ENCODE results near the gene MYO3B. TPM values are rescaled to one million over a fixed set of nuclear protein-coding genes. Genes with fewer than 3 reads are reported as not detected.
A peak's percentile ranks its signal among the peaks of the same experiment; 100 is the strongest.

MYO3B gene
- total RNA-seq, 1 experiment from 2014 or later, result 0.63 TPM

DNA sequence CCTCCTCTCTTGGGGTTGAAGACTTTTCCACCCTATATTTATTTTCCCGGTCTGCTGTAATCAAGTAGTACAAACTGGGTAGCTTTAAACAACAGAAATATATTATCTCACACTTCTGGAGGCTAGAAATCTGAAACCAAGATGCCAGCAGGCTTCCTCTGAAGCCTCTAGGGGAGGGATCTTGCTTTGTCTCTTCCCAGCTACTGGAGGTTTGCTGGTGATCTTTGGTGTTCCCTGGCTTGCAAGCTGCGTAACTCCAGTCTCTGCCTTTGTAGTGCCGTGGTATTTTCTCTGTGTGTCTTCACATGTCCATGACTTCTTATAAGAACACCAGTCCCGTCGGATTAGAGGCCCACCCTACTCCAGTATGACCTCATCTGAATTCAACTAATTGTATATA lies 44.4 kb downstream of the MYO3B start:
- H3K4me2 ChIP-seq (ENCODE audit: insufficient read depth, insufficient read length, low read length), result no peak overlapping the region
- no peak overlapping the region for H3K23ac ChIP-seq (ENCODE audit: insufficient read length, low read depth, low read length)
- no peak overlapping the region for H2BK5ac ChIP-seq (ENCODE audit: insufficient read length, low read length)
- no peaks in the 10 kb centered on the region for H3K9me3 ChIP-seq (ENCODE audit: control insufficient read depth, low read depth, low read length)
- H3K9ac ChIP-seq (ENCODE audit: extremely low read depth, insufficient read length, low read length), result no peak overlapping the region
- no peak overlapping the region for H3K4me3 Mint-ChIP-seq
- no peaks in the 10 kb centered on the region for H3K79me1 ChIP-seq (ENCODE audit: insufficient read depth, low read depth, low read length, poor library complexity, severe bottlenecking)
- H3K79me2 ChIP-seq (ENCODE audit: insufficient read depth, low read length), result no peaks in the 10 kb centered on the region
- peaks cover 3% of the 10 kb centered on the region; the same call in 1 of the 2 replicates for H3K4me1 ChIP-seq (ENCODE audit: insufficient read depth, low read length)
- H2BK120ac ChIP-seq (ENCODE audit: low read depth, low read length, poor library complexity, severe bottlenecking), result no peak overlapping the region
- H2AFZ ChIP-seq (ENCODE audit: low read length), result no peak overlapping the region
- no peak overlapping the region for H3T11ph ChIP-seq (ENCODE audit: low read length)
- no peak overlapping the region for H2BK20ac ChIP-seq (ENCODE audit: low read depth, low read length, poor library complexity, severe bottlenecking)
- no peaks in the 10 kb centered on the region for H4K20me1 ChIP-seq (ENCODE audit: control insufficient read depth, insufficient read depth, insufficient read length)
- no peak overlapping the region for H3K18ac ChIP-seq (ENCODE audit: insufficient read length, low read depth, low read length)
- no peak overlapping the region for H2BK12ac ChIP-seq (ENCODE audit: insufficient read length, low read depth, low read length)
- H2BK15ac ChIP-seq (ENCODE audit: low read depth, low read length), result no peak overlapping the region
- no peak overlapping the region for H2AK5ac ChIP-seq (ENCODE audit: insufficient read length, low read length)
- H3K4ac ChIP-seq (ENCODE audit: low read depth, low read length), result no peak overlapping the region
- TF ChIP-seq, protein P1, sequence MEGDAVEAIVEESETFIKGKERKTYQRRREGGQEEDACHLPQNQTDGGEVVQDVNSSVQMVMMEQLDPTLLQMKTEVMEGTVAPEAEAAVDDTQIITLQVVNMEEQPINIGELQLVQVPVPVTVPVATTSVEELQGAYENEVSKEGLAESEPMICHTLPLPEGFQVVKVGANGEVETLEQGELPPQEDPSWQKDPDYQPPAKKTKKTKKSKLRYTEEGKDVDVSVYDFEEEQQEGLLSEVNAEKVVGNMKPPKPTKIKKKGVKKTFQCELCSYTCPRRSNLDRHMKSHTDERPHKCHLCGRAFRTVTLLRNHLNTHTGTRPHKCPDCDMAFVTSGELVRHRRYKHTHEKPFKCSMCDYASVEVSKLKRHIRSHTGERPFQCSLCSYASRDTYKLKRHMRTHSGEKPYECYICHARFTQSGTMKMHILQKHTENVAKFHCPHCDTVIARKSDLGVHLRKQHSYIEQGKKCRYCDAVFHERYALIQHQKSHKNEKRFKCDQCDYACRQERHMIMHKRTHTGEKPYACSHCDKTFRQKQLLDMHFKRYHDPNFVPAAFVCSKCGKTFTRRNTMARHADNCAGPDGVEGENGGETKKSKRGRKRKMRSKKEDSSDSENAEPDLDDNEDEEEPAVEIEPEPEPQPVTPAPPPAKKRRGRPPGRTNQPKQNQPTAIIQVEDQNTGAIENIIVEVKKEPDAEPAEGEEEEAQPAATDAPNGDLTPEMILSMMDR (conservative IDR thresholded peaks at IDR 0.05), result no peak
- H3K27ac ChIP-seq (ENCODE audit: insufficient read length, low read depth, low read length), result no peak overlapping the region
- no peaks in the 10 kb centered on the region for H3K23me2 ChIP-seq (ENCODE audit: insufficient read length, low read depth, low read length, poor library complexity, severe bottlenecking)
- peak overlapping the region in 2 of 3 experiments; percentile 90 to 97; a peak in 4 of 7 replicates for H3K27ac Mint-ChIP-seq
- H3K56ac ChIP-seq (ENCODE audit: insufficient read length, low read depth, low read length), result no peak overlapping the region
- DNase-seq, result peak; percentile 47
- H4K5ac ChIP-seq (ENCODE audit: insufficient read length, low read depth, low read length), result no peak overlapping the region
- peaks cover 41 to 44% of the 10 kb centered on the region in 2 experiments for H3K4me1 Mint-ChIP-seq
- H3K27me3 ChIP-seq (ENCODE audit: insufficient read depth, low read length), result no peaks in the 10 kb centered on the region
- H3K36me3 Mint-ChIP-seq (ENCODE audit: insufficient read depth in 1 of 3, low read depth in 3 of 3), result no peaks in the 10 kb centered on the region; a peak in 2 of 7 replicates
- H3K9me3 Mint-ChIP-seq, result no peaks in the 10 kb centered on the region
- WGBS (ENCODE audit: extremely low coverage, insufficient read length, low lambda C conversion rate), result no CpG with 5 or more reads among the region's 5 CpGs
- H4K91ac ChIP-seq (ENCODE audit: insufficient read length, low read depth, low read length), result no peak overlapping the region
- no peak overlapping the region for H3K14ac ChIP-seq (ENCODE audit: insufficient read depth, low read length)
- H3K27me3 Mint-ChIP-seq (ENCODE audit: low read depth), result no peaks in the 10 kb centered on the region; the same call in 1 of the 2 replicates
- H4K8ac ChIP-seq (replicated peaks; ENCODE audit: insufficient read length, low read depth, low read length), result no peak overlapping the region

Measured in H9 (cell line).